Activated T-cell treated with anti-CD3 and anti-CD28 coated beads, Interleukin-2, amount 50 U/mL, for 48 hours (primary cell): ENCODE data around the gene DUSP8.
"Not testable (repeated sequence)": the region's sequence is repeated elsewhere in the genome, so short reads cannot be mapped to it uniquely, and the experiment has no call there.

ENCODE experiments used
- DNase-seq, 2 experiments: peaks; one replicate each; pipeline ENCODE4 v3.0.0-alpha.2; 2020

The DUSP8 gene

DNA sequence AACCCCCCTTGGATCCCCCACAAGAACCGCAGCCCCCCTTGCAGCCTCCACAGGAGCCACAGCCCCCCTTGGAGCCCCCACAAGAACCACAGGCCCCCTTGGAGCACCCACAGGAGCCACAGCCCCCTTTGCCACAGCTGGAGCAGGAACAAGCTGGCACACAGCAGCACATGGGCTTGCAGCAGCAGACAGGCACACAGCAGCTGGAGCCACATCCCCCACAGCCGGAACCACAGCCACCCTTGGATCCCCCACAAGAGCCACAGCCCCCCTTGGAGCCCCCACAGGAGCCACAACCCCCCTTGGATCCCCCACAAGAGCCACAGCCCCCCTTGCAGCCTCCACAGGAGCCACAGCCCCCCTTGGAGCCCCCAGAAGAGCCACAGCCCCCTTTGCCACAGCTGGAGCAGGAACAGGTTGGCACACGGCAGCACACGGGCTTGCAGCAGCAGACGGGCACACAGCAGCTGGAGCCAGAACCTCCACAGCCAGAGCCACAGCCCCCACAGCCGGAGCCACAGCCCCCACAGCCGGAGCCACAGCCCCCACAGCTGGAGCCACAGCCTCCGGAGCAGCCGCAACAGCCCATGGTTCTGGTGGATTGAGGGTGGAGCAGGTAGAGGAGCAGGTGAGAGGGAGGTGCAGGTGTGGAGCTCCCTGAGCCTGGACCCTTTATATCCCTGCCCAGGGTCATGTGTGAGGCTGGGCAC, 12.7 kb upstream of the DUSP8 start, which contains the start of gene KRTAP5-1:
KRTAP5-1 (minus strand) TSS at position 623 of the 710 bp plus-strand sequence; CDS start at position 589, 34 bp downstream.
- not testable (repeated sequence) for DNase-seq

DNA sequence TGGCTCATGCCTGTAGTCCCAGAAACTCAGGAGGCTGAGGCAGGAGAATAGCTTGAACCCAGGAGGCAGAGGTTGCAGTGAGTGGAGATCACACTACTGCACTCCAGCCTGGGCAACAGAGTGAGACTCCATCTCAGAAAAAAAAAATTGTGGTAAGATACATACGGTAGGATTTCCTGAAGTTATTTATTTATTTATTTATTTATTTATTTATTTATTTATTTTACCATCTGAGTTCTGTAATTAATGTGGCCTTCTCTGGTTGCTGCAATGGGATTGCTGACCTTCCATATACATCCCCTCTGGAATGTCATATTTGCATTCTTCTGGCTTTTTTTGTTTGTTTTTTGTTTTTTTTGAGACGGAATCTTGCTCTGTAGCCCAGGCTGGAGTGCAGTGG, 10.8 kb upstream of the DUSP8 start:
- not testable (repeated sequence) for DNase-seq

DNA sequence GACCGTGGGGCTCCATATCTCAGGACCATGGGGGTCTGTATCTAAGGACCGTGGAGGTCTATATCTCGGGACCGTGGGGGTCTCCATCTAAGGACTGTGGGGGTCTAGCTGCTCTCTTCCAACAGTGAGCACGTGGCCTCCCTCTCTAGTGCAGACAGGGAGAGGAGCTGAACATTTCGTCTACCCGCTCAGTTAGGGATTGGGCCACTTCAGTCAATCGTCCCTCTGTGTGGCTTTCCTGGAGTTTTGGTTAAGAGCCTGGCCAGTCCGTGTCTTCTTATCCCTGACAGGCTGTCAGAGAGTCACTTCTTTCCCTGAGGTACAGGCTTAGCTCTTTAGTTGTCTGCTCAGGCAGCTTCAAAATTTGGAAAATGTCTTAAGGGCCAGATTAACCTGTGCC, 9.9 kb upstream of the DUSP8 start:
- DNase-seq = no peak

DNA sequence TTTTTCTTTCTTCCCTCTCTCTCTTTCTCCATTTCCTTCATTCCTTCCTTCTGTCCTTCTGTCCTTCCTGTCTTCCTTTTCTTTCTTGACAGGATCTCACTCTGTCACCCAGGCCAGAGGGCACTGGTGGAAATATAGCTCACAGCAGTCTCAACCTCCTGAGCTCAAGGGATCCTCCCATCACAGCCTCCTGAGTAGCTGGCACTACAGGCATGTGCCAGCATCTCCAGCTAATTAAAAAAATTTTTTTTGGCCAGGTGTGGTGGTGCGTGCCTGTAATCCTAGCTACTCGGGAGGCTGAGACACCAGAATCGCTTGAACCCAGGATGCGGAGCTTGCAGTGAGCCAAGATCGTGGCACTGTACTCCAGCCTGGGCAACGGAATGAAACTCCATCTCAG, 4.8 kb upstream of the DUSP8 start:
- no peak for DNase-seq

DNA sequence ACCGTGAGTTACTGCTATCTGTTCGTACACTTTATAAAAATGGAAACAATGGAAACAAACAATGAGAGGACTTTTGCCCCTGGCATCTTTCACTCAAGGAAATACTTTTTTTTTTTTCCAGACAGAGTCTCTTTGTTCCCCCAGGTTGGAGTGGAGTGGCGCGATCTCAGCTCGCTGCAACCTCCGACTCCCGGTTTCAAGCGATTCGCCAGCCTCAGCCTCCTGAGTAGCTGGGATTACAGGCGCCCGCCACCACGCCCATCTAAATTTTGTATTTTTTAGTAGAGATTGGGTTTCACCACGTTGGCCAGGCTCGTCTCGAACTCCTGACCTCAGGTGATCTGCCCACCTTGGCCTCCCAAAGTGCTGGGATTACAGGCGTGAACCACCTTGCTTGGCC, 3.7 kb upstream of the DUSP8 start:
- DNase-seq = not testable (repeated sequence)

DNA sequence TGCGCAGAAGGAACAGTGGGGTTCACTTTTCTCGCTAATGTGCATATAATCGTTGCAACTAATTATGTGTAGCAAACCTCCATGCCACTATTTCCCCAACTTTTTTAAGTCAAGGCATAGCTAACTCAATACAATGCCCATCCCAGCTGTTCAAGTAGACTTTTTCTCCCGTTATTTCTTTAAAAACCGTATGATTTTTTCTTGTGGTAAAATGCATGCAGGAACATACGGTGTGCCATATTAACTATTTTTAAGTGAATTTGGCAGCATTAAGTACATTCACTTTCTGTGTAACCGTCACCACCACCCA, 2.8 kb upstream of the DUSP8 start:
- DNase-seq = no peak

DNA sequence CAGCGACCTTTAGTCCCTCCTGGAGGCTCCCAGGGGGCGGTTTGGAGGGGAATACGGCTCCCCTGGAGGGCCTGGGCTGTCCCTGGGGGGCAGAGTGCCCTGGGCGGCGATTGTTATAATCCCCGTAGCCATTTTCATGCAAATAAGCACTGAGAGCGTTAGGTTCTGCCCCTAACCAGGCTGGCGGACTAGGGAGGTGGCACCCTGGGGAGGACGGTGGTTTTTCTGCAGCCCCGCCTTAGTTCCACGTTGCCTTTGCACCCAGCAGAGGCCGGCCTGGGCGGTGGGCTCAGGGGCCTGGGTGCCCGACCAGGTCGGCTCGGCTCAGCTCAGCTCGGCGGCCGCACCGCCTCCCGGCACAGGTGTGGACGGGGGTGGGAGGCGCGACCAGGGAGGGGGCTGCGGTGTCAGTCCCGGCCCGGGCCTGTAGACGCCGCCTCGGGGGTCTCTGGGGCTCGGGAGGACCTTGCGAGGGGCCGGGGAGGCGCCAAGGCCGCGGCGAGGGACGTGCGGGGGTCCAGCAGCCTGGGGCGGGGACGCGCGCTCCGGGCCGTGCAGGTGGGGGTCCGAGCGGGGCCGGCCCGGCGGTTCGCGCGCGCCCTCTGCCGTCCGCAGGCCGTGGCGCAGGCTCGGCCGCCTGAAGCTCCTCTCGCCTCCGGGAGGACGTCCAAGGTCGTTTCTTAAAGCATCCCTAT, 2.3 kb upstream of the DUSP8 start:
- peak; percentile 65 to 76 for DNase-seq

DNA sequence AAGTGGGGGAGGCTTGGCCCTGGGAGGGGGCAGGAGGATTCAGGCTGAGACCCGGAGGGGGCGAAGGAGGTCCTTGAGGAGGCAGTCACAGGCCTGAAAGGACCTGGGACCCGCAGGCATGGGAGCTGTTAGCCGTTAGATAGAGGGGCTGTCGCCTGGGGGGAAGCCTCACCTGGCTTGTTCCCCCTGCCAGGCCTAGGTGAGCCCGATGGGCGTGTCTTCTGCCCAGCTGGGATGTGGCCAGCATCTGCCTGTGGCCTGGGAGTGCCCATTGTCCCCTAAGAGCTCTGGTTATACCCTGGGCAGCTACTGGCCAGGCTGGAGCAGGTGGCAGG, 1.8 kb upstream of the DUSP8 start:
- no peak for DNase-seq

DNA sequence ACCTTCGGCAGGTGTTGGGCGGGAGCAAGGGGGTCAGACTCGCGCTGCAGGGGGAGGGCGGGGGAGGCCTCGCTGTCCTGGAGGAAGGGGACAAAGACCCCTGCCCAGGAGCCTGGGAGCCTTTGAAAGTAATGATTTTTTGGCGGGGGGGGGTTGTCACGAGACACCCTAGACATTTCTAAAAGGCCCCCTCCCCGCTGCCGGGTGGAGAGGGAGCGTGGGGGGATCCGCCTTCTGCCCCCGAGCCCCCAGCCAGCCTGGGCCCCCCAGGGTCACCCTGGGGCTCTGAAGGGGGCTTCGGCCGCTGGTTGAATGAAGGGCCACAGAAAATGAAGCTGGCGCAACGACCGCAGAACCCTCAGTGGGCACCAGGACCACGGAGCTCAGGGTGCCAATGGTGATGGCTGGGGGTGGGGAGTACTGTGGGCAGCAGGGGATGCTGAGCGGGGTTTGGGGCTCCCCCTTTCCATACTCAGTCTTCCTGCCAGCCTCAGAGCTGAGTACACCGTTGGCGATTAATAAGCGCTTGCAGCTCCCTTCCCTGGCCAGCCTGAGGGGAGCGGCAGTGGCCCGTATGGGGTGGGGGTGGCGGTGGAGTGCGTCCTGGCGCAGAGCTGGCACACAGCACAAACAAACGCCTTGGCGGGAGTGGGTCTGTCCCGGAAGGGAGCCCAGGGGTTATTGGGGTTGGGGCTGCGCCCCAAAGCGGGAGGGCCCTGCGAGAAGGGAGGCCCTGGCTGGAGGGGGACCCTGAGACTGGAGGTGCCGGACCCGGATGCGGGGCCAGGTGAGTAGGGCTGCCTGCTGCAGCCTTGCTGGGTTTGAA, 1.2 kb upstream of the DUSP8 start:
- DNase-seq = peak; percentile 53 to 57

DNA sequence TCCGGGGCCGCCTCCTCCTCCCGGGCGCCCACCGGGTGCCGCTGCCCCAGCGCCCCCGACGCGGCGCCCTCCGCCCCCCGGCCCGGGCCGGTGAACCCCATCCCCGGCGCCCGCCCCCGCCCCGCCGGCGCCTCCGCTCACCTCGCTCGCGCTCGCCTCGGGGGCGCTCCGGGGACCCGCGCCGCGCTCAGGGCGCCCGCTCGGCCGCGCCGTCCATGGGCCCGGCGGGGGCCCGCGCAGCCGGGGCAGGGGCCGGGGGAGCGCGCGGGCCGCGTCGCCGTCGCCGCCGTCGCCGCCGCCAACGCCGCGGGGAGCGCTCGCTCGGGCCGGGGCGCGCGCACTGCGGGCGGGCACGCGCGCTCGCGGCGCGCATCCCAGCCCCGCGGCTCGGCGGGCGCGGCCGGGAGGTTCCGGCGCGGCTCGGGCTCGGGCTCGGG, 293 bp downstream of the DUSP8 start:
- DNase-seq = no peak

DNA sequence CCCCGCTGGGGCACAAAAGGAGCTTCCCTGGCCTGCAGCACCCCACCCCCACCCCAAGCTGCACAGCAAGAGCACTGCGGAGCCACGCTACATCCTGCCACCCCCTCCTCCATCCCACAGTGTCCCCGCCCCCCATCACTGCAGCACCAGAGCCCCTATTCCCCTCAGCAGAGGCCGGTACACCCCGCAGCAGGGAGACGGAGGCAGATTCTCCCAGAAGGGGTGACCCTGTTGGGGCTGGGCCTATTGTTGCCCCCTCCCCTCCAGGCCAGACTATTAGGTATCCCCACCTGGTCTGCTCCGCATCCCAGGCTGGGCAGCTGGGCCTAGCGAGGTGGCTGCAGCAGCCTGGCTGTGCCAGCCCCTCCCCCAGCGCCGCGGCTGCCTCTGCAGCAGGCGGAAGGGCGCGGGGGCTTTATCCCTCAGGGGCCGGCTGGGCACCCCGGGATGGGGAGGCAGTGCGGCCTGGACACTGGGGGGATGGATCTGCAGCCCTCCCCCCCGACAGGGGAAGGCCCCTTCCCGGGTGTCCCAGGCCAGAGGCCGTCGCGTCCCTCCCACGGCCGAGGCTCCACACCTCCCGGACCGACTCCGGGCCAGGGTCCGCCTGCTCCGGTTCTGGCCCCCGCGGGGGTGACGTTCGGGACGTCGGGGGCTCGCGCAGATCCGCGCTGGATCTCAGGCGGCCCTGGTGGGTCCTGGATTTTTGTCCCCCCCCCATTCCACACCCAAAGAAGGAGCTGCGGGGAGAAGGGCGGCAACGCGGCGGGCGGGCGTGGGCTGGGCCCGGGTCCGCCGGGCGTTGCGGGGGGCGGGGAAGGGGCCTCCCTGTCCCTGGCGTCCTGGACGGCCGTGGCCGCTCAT, 943 bp downstream of the DUSP8 start:
- no peak for DNase-seq

DNA sequence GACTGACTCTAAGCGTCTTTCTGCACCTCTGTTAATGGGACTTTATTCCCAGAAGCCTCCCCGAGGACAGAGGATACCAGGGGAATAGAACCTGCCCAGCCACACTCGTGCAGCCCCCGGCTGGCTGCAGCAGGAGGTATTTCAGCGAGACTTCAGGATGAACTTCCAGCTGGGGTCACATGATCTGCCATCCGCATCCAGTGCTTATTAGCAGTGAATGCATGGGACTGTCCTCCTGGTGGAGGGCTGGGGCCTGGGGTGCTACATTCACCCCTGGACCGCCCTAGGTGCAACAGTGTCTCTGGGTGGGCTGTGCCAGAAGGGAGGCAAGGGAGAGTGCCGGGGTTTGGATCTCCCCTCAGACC, 1.6 kb downstream of the DUSP8 start:
- DNase-seq = no peak

DNA sequence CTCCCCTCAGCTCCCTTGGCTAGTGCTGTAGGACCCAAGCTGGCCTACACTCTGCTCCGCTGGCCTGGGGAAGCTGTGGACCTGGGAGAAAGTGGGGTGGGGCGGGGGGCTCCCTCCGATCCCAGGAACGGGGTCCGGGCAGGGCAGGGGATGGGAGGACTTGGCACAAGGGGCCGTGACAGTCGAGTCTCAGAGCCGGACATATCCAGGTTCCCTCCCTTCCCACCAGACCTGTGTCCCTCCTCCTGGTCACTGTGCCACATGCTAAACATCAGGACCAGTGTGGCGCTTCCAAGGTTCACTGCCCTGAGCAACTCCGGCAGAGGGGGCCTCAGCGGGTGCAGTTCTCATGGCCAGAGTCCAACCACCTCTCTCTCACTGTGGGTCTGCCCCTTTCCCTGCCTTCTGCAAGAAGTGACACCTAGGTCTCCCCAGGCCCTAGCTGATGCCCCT, 2.0 kb downstream of the DUSP8 start:
- DNase-seq = no peak

DNA sequence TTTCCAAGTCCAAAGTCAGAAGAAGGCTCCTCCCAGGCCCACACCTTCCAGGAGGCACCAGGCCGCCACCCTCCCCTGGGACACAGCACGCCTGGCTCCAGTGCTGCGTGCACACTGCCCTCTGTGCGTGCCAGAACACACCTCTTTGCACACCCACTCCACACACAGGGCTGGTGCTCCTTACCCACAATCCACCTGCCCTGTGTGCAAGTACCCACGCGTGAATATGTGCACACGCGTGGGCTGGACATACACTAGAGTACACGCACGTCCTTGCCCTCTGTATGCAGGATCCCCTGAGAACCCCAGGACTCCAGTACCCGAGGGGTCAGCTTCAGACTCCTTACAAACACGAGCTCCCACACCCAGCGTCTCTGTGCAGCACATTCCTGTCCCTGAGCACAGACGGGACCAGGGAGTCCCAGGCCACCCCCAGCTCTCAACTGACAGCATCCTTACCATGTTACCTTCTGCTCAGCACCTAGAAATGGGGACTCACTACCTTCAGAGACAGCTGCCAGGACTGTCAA, 2.8 kb downstream of the DUSP8 start:
- DNase-seq = no peak

DNA sequence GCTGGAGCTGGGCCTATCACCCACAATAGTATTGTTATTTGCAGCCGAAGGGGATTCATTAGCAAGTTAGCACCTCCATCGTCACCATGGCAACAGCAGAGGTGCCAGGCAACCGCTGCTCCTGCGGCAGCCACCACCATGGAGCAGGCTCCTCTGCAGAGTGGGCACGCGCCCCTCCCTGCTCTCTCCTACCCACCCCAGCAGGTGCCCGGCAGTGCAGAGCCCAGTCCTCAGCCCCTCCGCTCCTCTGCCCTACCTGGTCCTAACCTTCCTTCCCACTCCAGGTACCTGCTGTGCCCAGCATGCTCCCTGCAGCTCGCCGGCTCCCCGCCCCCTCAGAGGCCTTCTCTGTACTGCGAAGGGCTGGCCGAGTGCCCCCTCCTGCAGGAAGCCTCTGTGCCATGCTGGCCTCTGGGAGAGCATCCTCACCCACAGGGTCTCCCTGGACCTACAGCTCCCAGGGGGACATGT, 3.6 kb downstream of the DUSP8 start:
- no peak for DNase-seq

DNA sequence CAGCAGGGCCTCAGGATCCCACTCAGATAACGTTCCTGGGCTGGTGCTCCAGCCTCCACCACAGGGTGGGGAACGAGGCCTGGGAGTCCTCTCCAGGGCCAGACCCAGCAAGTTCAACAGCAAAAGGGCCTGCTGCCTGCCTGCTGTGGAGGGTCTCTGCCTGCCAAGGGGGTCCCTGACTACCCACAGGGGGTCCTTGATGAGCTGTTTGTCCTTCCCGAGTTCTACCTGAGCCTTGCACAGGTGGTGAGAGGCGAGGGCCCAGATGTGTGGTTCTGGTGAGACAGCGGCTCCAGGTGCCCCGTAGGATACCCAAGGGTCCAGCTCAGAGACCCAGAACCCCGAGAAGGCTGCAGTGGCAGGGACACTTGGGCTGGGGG, 4.4 kb downstream of the DUSP8 start:
- no peak for DNase-seq

DNA sequence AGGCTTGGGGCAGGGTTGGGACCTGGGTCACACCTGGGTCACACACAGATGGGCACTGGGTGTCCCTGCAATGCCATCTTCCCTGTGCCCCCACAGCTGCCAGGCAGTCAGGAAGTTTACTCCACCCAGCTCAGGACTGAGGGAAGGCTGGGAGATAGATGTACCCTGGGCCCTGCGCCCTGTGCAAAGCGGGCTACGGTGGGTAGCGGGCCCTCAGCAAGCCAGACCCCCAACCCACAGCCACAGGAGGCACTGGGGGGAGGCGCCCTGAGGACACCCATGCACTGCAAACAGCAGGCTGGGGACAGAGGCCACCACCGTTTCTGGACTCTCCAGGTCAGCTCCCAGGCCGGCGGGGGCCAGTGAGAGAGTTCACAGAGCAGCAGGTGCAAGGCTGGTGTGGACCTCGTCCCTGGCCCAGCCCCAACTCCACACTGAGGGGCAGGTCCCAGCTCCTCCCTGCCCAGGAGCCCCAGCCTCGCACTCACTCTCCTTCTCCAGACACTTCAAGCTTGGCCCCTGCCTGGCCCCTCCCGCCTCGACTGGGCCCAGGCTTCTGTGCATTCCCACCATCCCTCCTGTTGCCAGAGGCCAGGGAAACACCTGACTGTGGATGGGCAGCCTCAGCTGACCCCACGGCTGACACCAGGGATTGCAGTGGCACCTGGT, 4.9 kb downstream of the DUSP8 start:
- DNase-seq = no peak

DNA sequence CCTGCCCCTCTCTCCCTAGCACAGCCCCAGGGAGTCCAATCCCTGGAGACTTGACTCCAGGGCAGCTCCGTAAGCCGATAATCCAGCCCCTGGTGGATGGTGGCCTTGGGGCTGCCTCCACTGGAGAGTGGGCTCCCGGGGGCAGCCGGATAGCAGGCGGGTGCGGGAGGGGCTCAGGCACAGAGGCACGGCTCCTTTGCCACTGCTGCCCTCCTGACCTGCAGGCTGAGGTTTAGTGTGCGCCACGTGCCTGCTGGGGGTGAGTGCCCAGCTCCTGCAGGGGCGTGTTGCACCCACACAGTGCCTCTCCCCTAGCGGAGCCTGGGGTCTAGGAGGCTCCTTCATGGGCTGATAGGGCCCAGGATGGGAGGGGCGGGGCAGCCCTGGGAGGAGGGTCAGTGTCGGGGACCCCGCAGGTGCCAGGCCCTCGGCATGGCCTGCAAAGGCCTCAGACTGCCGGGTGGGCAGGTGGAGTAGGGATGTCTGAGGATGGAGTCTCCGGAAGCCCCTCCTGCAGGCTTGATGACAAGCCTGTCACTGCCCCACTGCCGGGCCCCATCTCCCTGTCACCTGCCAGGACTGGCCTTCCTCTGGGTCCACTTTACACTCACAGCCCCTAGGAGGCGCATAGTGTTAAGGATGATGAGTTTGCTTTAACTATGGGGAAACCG, 5.6 kb downstream of the DUSP8 start:
- DNase-seq = no peak

DNA sequence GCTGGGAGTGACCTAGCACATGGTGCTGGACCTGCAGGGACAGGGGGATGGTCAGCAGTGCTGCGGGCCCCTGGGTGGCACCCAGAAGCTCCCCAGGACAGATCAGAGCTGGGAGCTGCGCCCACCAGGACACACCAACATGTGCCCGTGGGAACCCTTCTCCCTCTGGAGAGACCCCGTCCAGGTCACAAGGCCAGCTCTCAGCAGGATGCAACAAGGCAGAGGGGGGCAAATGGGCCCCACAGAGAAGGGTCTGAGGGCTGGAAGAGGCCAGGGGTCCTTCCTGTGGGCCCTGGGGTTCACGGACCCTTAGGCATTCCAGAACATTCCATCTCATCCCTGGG, 6.2 kb downstream of the DUSP8 start:
- no peak for DNase-seq

DNA sequence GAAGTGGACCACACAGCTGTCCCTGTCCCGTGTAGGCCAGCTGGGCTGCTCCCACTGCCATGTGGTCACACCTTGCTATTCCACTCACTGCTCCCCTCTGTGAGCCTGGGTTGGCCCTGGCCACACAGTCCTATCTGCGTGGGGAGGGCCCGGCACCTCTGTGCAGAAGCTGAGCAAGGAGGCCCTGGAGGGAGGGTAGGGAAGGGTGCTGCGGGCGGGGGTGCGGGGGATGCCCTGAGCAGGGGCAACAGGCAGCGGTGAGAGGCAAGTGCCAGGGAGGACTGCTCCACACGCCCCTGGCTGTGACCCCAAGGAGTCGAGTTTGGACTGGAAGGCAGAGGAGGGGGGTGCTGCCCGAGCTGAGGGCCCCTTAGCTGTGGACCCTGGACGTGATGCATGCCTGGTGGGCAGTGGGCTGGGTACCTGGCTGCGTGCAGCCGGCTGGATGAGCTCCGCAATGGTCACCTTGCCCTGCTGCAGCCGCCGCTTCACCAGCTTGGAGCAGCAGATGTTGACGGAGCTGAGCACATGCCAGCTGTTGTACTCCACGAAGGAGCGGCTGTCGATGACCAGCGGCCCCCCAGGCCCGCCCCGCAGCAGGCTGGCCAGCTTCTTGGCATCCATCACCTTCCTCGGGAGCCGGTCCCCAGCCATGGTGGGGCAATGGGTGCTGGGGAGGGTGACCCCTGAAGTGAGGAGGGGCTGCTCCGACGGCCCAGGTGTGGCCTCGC, 6.7 kb downstream of the DUSP8 start:
- no peak for DNase-seq
